Vagina (tissue), 2 donors: ENCODE results near the gene ZNF607. TPM values are rescaled to one million over a fixed set of nuclear protein-coding genes. Genes with fewer than 3 reads are reported as not detected.
A peak's percentile ranks its signal among the peaks of the same experiment; 100 is the strongest.

Experiments
- DNase-seq, 2 donors: peaks; one replicate each; pipeline ENCODE4 v3.0.0-alpha.2; 2017; ENCODE audit errors: extremely low spot score in 2 of 2
- H3K27ac ChIP-seq: fragments of 200-600 bp; sonication (generic); one replicate; pipeline ENCODE4 v1.5.1; 2019
- H3K27me3 ChIP-seq: fragments of 200-600 bp; sonication (generic); one replicate; pipeline ENCODE4 v1.5.1; 2019
- H3K36me3 ChIP-seq, 2 donors: fragments of 200-600 bp; sonication (generic); one replicate each; pipeline ENCODE4 v1.5.1; 2017 to 2019
- H3K4me1 ChIP-seq: fragments of 200-600 bp; sonication (generic); one replicate; pipeline ENCODE4 v1.5.1; 2019
- H3K4me3 ChIP-seq, 2 donors: fragments of 200-600 bp; sonication (generic); 1 replicate in 1 of 2; 2 replicates in 1 of 2; pipeline ENCODE4 v1.5.1; 2016 to 2019
- H3K9me3 ChIP-seq: fragments of 200-600 bp; sonication (generic); one replicate; pipeline ENCODE4 v1.5.1; 2019
- CTCF ChIP-seq, 3 experiments: fragments of 450-650 bp in 2 of 3; fragments of 200-600 bp in 1 of 3; sonication (generic) in 1 of 3; IDR thresholded peaks; one replicate each; pipeline ENCODE4 v1.5.1; 2017 to 2019; ENCODE audit warnings: antibody characterized with exemption in 3 of 3, mild to moderate bottlenecking in 2 of 3, moderate library complexity in 2 of 3
- POLR2A ChIP-seq, 2 donors: fragments of 450-650 bp; IDR thresholded peaks; one replicate each; pipeline ENCODE4 v1.6.1; 2017; ENCODE audit warnings: antibody characterized with exemption in 2 of 2, mild to moderate bottlenecking in 2 of 2, moderate library complexity in 2 of 2
- POLR2AphosphoS5 ChIP-seq, 2 donors: sonication (generic); formaldehyde crosslinking; IDR thresholded peaks; one replicate each; pipeline ENCODE4 v1.9.0; 2017; ENCODE audit warnings: antibody characterized with exemption in 2 of 2, mild to moderate bottlenecking in 2 of 2, low read depth in 1 of 2; ENCODE audit not compliant: insufficient read depth in 1 of 2
- intact Hi-C: fragments of 100-400 bp; cut with DNase I; formaldehyde crosslinking; loops from one replicate; pipeline ENCODE4 v1.15.1; 2023
- total RNA-seq: library from RNA; depleted of rRNA; stranded (reverse); fragments of >200 nt; gene quantifications from one replicate; pipeline ENCODE4 v1.2.3, GENCODE V29; 2016

The ZNF607 gene
- total RNA-seq, 1 donor from 2014 or later = 3.2 TPM

- TF ChIP-seq CTCF (IDR thresholded peaks at IDR 0.05) (peak in 1 of 3 experiments; percentile 9), POLR2AphosphoS5 (IDR thresholded peaks at IDR 0.05; ENCODE audit: insufficient read depth in 1 of 2, low read depth in 1 of 2) (no peak)
- intact Hi-C loops = no loop called here
- peaks cover 17% of the 10 kb centered on the region for H3K4me1 ChIP-seq
- no peaks in the 10 kb centered on the region for H3K36me3 ChIP-seq
- peak overlapping the region; percentile 71 to 85 for H3K4me3 ChIP-seq
- H3K27ac ChIP-seq = peak overlapping the region; percentile 80
- no peaks in the 10 kb centered on the region for H3K9me3 ChIP-seq
- no peaks in the 10 kb centered on the region for H3K27me3 ChIP-seq
- no peak for DNase-seq
Observed at GRCh38 chr19:37719927-37720265, 335 bp upstream of the ZNF607 start.

- DNase-seq = no peak
- Histone ChIP-seq H3K4me3 (peak overlapping the region; percentile 71 to 85), H3K9me3 (no peaks in the 10 kb centered on the region), H3K4me1 (peaks cover 17% of the 10 kb centered on the region), H3K27ac (no peak overlapping the region), H3K36me3 (no peaks in the 10 kb centered on the region), H3K27me3 (no peaks in the 10 kb centered on the region)
- intact Hi-C loops = no loop called here
- TF ChIP-seq POLR2AphosphoS5 (IDR thresholded peaks at IDR 0.05; ENCODE audit: insufficient read depth in 1 of 2, low read depth in 1 of 2) (no peak), POLR2A (IDR thresholded peaks at IDR 0.05) (no peak), CTCF (IDR thresholded peaks at IDR 0.05) (no peak)
Observed at GRCh38 chr19:37718304-37718703, 1.3 kb downstream of the ZNF607 start.

GRCh38 chr19:37716140-37716539 lies 3.4 kb downstream of the ZNF607 start:
- H3K4me3 ChIP-seq = no peak overlapping the region
- no peak for DNase-seq
- TF ChIP-seq POLR2A (IDR thresholded peaks at IDR 0.05) (no peak), CTCF (IDR thresholded peaks at IDR 0.05) (no peak), POLR2AphosphoS5 (IDR thresholded peaks at IDR 0.05; ENCODE audit: insufficient read depth in 1 of 2, low read depth in 1 of 2) (no peak)
- H3K27me3 ChIP-seq = no peaks in the 10 kb centered on the region
- no peaks in the 10 kb centered on the region for H3K9me3 ChIP-seq
- no peaks in the 10 kb centered on the region for H3K36me3 ChIP-seq
- no peak overlapping the region for H3K27ac ChIP-seq
- H3K4me1 ChIP-seq = peaks cover 17% of the 10 kb centered on the region
- intact Hi-C loops = no loop called here

- peaks cover 0 to 39% of the 10 kb centered on the region in 2 donors for H3K36me3 ChIP-seq
- H3K4me3 ChIP-seq = no peak overlapping the region
- H3K27ac ChIP-seq = no peak overlapping the region
- DNase-seq = no peak
- intact Hi-C loops = no loop called here
- TF ChIP-seq CTCF (IDR thresholded peaks at IDR 0.05) = no peak
- TF ChIP-seq POLR2AphosphoS5 (IDR thresholded peaks at IDR 0.05; ENCODE audit: insufficient read depth in 1 of 2, low read depth in 1 of 2) = no peak
- no peak for TF ChIP-seq POLR2A (IDR thresholded peaks at IDR 0.05)
- no peaks in the 10 kb centered on the region for H3K4me1 ChIP-seq
- no peaks in the 10 kb centered on the region for H3K27me3 ChIP-seq
- no peaks in the 10 kb centered on the region for H3K9me3 ChIP-seq
Observed at GRCh38 chr19:37706052-37706605, 13.4 kb downstream of the ZNF607 start.

GRCh38 chr19:37699057-37699456 lies 20.5 kb downstream of the ZNF607 start:
- H3K4me1 ChIP-seq = no peaks in the 10 kb centered on the region
- H3K36me3 ChIP-seq = peaks cover 0 to 32% of the 10 kb centered on the region in 2 donors
- H3K27ac ChIP-seq = no peak overlapping the region
- intact Hi-C loops = no loop called here
- TF ChIP-seq POLR2A (IDR thresholded peaks at IDR 0.05) = no peak
- TF ChIP-seq POLR2AphosphoS5 (IDR thresholded peaks at IDR 0.05; ENCODE audit: insufficient read depth in 1 of 2, low read depth in 1 of 2) = no peak
- no peak for TF ChIP-seq CTCF (IDR thresholded peaks at IDR 0.05)
- DNase-seq = no peak
- H3K9me3 ChIP-seq = no peaks in the 10 kb centered on the region
- no peaks in the 10 kb centered on the region for H3K27me3 ChIP-seq
- H3K4me3 ChIP-seq = no peak overlapping the region
